HG03432 (cell line): ENCODE results near the gene NTF3.

Experiments
- ATAC-seq: cut with Tn5 transposase; IDR thresholded peaks from one replicate; pipeline ENCODE4 v1.9.1; 2021; ENCODE audit warnings: mild to moderate bottlenecking, moderate library complexity; ENCODE audit not compliant: unreplicated experiment

Gene NTF3

GRCh38 chr12:5432011-5432400, at the start of gene NTF3:
NTF3 (plus strand) TSS chr12:5432108; CDS start chr12:5432325, 217 bp downstream.
- ATAC-seq: no peak

GRCh38 chr12:5384015-5384414, 47.9 kb upstream of the NTF3 start:
- no peak for ATAC-seq

GRCh38 chr12:5388581-5389535, 43.0 kb upstream of the NTF3 start:
- ATAC-seq: no peak

GRCh38 chr12:5390174-5390799, 41.6 kb upstream of the NTF3 start:
- no peak for ATAC-seq

DNA sequence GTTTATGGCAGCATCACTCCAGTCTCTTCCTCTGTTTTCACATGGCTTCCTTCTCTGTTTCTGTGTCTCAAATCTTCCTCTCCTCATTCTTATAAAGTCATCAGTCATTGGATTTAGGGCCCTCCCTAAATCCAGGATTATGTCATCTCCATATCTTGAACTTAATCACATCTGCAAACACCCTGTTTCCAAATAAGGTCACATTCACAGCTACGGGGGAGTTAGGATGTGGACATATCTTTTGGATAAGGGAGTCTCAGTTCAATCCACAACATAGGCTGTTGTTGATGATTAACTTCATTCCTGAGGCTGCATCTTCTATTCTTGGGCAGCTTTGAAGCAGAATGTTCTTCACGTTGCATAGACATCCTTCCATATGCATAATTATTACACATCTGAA, 40.3 kb upstream of the NTF3 start:
- ATAC-seq: no peak

GRCh38 chr12:5392961-5393360, 38.9 kb upstream of the NTF3 start:
- no peak for ATAC-seq

GRCh38 chr12:5395443-5396271, 36.3 kb upstream of the NTF3 start:
- no peak for ATAC-seq

DNA sequence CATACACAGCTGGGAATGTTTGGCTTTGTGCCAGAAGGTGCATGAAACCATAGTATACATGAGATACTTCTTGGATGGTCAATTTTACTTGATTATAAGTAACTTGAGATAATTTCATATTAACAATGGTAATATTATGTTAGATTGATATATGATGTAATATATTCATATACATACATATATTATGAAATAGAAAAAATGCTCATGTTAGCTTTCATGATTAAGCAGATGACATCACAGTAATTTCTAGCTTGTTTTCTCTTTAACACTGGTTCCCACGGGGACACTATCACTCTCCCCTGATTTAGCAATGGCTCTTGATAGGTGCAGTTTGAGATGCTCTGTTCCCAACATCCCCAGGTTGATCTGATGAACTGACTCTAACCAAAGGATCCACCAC, 35.4 kb upstream of the NTF3 start:
- ATAC-seq: no peak

- no peak for ATAC-seq
Observed at GRCh38 chr12:5399266-5399665, 32.6 kb upstream of the NTF3 start.

- no peak for ATAC-seq
Observed at GRCh38 chr12:5402009-5402935, 29.6 kb upstream of the NTF3 start.

GRCh38 chr12:5403411-5403810, 28.5 kb upstream of the NTF3 start:
- ATAC-seq: no peak

- no peak for ATAC-seq
Observed at GRCh38 chr12:5407034-5407856, 24.7 kb upstream of the NTF3 start.

GRCh38 chr12:5409619-5410018, 22.3 kb upstream of the NTF3 start:
- no peak for ATAC-seq

- no peak for ATAC-seq
Observed at GRCh38 chr12:5416571-5416970, 15.3 kb upstream of the NTF3 start.

GRCh38 chr12:5417500-5417899, 14.4 kb upstream of the NTF3 start:
- ATAC-seq: no peak

DNA sequence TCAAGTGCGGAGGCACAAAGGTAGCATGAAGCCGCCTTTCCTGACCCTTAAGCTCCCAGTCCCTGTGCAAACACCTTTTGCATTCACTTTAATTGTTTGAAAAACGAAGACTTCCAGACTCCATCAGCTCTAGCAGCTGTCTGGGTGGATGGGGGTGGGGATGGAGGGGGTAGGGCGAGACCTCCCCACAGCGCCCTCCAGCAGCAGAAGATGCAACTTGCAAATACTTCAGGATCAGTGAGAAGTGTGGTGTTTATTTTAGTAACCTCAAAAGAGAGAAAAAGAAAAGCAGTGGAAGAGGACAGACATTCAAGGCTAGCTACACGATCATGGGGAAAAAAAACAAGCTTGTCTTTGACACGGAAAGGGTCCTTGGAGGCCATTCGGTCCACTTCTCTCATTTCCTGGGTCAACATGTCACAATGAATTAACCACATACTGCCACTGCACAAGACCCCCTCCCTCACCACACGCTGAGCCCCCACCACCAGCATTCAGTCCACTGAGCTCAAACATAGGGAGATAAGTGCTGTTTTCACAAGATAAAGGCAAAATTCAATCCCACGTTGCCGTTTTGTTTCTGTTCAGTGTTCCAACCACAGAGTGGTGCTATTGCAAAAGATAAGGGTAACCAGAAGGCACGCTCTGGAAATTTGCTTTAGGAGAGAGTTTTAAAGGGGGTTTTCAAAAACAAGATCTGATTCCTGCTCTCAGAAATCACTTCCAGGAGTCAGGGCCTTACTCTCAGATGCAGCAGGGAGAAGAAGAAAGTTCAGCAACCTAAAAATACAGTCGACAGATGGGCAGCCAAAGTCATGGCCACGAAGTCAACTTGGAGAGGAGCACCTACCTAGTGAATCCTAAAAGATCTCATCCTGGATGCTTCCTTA, 3.3 kb upstream of the NTF3 start:
- ATAC-seq: no peak

GRCh38 chr12:5429741-5430557, 2.0 kb upstream of the NTF3 start:
- ATAC-seq: no peak
